ENCODE measurements around the gene SPACDR. TPM values are rescaled to one million over a fixed set of nuclear protein-coding genes. Genes with fewer than 3 reads are reported as not detected.

SPACDR gene
- total RNA-seq, 3 donors from 2014 or later (not counting 1 experiment from before 2014, with no cell fraction given) = 2.3 to 4.1 (median 3.9) TPM

DNA sequence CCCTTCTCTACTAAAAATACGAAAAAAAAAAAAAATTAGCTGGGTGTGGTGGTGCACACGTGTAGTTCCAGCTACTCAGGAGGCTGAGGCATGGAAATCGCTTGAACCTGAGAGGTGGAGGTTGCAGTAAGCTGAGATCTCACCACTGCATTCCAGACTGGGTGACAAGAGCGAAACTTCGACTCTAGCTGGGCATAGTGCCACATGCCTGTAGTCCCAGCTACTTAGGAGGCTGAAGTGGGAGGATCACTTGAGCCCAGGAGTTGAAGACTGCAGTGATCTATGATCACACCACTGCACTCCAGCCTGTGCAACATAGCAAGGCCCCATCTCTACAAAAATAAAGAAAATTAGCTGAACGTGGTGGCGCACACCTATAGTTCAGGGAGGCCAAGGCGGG is 1.2 kb upstream of the SPACDR start:
- no peaks in the 10 kb centered on the region for H3K27me3 ChIP-seq (ENCODE audit: control insufficient read depth, insufficient read depth, low read length)
- H3K4me1 ChIP-seq (ENCODE audit: control insufficient read depth, insufficient read depth, low read length) = peaks cover 8% of the 10 kb centered on the region
- DNase-seq (no peak), ATAC-seq (no peak)
- intact Hi-C loops (cut with micrococcal nuclease) = no loop called here
- no peak overlapping the region for H3K4me3 Mint-ChIP-seq
- peaks cover 45% of the 10 kb centered on the region for H3K36me3 ChIP-seq (ENCODE audit: control insufficient read depth, insufficient read depth, low read length)
- TF ChIP-seq CTCF (IDR thresholded peaks at IDR 0.05) = no peak
- H3K27ac ChIP-seq (ENCODE audit: low read length) = no peak overlapping the region
- peaks cover 0 to 13% of the 10 kb centered on the region in 2 donors for H3K4me1 Mint-ChIP-seq
- H3K27me3 Mint-ChIP-seq (ENCODE audit: low read depth in 2 of 2) = no peaks in the 10 kb centered on the region
- 91% methylated on average over 8 of the region's 8 CpGs for whole genome bisulfite sequencing (ENCODE audit: insufficient coverage)
- no peak overlapping the region for H3K4me3 ChIP-seq (ENCODE audit: low read length)
- H3K27ac Mint-ChIP-seq = no peak overlapping the region
- no peaks in the 10 kb centered on the region for H3K36me3 Mint-ChIP-seq
- no peaks in the 10 kb centered on the region for H3K9me3 Mint-ChIP-seq
- H3K9me3 ChIP-seq (ENCODE audit: control insufficient read depth, insufficient read depth, low read length) = no peaks in the 10 kb centered on the region

DNA sequence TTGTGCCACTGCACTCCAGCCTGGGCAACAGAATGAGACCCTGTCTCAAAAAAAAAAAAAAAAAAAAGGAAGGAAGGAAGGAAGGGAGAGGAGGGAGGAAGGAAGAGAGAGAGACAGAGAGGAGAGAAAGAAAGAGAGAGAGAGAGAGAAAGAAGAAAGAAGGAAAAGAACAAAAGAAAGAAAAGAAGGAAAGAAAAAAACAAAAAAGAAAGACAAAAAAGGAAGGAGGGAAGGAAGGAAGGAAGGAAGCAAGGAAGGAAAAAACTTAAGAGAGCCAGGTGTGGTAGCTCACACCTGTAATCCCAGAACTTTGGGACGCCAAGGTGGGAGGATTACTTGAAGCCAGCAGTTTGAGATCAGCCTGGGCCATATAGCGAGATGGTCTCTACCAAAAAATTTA is 731 bp upstream of the SPACDR start:
- intact Hi-C loops (cut with micrococcal nuclease) = no loop called here
- Mint-ChIP-seq H3K4me1 (peaks cover 0 to 13% of the 10 kb centered on the region in 2 donors), H3K9me3 (no peaks in the 10 kb centered on the region), H3K4me3 (no peak overlapping the region), H3K27ac (no peak overlapping the region), H3K27me3 (ENCODE audit: low read depth in 2 of 2) (no peaks in the 10 kb centered on the region), H3K36me3 (no peaks in the 10 kb centered on the region)
- Histone ChIP-seq H3K9me3 (ENCODE audit: control insufficient read depth, insufficient read depth, low read length) (no peaks in the 10 kb centered on the region), H3K27me3 (ENCODE audit: control insufficient read depth, insufficient read depth, low read length) (no peaks in the 10 kb centered on the region), H3K27ac (ENCODE audit: low read length) (no peak overlapping the region), H3K36me3 (ENCODE audit: control insufficient read depth, insufficient read depth, low read length) (peaks cover 45% of the 10 kb centered on the region), H3K4me1 (ENCODE audit: control insufficient read depth, insufficient read depth, low read length) (peaks cover 8% of the 10 kb centered on the region), H3K4me3 (ENCODE audit: low read length) (no peak overlapping the region)
- 93% methylated on average over 2 of the region's 2 CpGs for WGBS (ENCODE audit: insufficient coverage)
- no peak for TF ChIP-seq CTCF (IDR thresholded peaks at IDR 0.05)
- no peak for DNase-seq
- no peak for ATAC-seq

DNA sequence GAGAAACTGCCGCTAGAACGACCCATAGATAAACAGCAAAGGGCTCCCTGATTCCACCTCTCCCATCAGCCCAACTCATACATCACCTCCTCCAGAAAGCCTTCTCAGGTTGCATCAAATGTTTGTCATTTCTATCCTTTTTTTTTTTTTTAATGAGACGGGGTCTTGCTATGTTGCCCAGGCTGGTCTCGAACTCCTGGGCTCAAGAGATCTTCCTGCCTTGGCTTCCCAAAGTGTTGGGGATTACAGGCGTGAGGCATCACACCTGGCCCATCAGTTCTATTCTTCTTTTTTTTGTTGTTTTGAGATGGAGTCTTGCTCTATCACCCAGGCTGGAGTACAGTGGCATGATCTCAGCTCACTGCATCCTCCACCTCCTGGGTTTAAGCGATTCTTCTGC is 7.0 kb downstream of the SPACDR start:
- intact Hi-C loops (cut with micrococcal nuclease) = no loop called here
- Mint-ChIP-seq H3K27ac (no peak overlapping the region), H3K4me1 (no peaks in the 10 kb centered on the region), H3K27me3 (ENCODE audit: low read depth in 2 of 2) (no peaks in the 10 kb centered on the region), H3K9me3 (no peaks in the 10 kb centered on the region), H3K36me3 (no peaks in the 10 kb centered on the region), H3K4me3 (no peak overlapping the region)
- WGBS (ENCODE audit: insufficient coverage) = 96% methylated on average over 6 of the region's 6 CpGs
- Histone ChIP-seq H3K4me1 (ENCODE audit: control insufficient read depth, insufficient read depth, low read length) (no peaks in the 10 kb centered on the region), H3K9me3 (ENCODE audit: control insufficient read depth, insufficient read depth, low read length) (no peaks in the 10 kb centered on the region), H3K27ac (ENCODE audit: low read length) (no peak overlapping the region), H3K36me3 (ENCODE audit: control insufficient read depth, insufficient read depth, low read length) (peaks cover 6% of the 10 kb centered on the region), H3K27me3 (ENCODE audit: control insufficient read depth, insufficient read depth, low read length) (no peaks in the 10 kb centered on the region), H3K4me3 (ENCODE audit: low read length) (no peak overlapping the region)
- ATAC-seq = no peak
- DNase-seq = no peak
- no peak for TF ChIP-seq CTCF (IDR thresholded peaks at IDR 0.05)

DNA sequence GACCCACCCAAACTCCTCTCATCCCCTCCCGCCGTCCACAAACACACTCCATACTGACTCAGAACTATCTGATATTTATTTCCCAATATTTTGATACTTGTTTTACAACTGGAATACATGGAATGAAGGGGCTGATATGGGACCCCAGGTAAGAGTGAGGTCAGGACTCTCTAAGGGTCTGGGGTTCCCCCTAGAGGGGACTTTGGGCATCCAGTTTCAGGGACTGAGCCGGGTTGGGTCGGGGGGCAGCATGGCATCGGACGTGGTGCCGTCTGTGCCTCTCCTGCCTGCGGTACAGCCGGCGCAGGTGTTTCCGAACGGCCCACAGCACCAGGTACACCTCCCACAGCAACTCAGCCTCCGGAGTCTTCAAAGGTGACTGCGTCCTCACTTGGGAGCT is 7.5 kb downstream of the SPACDR start:
- Mint-ChIP-seq H3K27ac (no peak overlapping the region), H3K27me3 (ENCODE audit: low read depth in 2 of 2) (no peaks in the 10 kb centered on the region), H3K4me3 (no peak overlapping the region), H3K9me3 (no peaks in the 10 kb centered on the region), H3K36me3 (no peaks in the 10 kb centered on the region), H3K4me1 (no peaks in the 10 kb centered on the region)
- ATAC-seq = no peak
- H3K4me1 ChIP-seq (ENCODE audit: control insufficient read depth, insufficient read depth, low read length) = no peaks in the 10 kb centered on the region
- intact Hi-C loops (cut with micrococcal nuclease) = no loop called here
- no peak overlapping the region for H3K4me3 ChIP-seq (ENCODE audit: low read length)
- 95% methylated on average over 14 of the region's 14 CpGs for WGBS (ENCODE audit: insufficient coverage)
- TF ChIP-seq CTCF (IDR thresholded peaks at IDR 0.05) = no peak
- H3K36me3 ChIP-seq (ENCODE audit: control insufficient read depth, insufficient read depth, low read length) = peaks cover 6% of the 10 kb centered on the region
- no peak overlapping the region for H3K27ac ChIP-seq (ENCODE audit: low read length)
- no peak for DNase-seq
- no peaks in the 10 kb centered on the region for H3K27me3 ChIP-seq (ENCODE audit: control insufficient read depth, insufficient read depth, low read length)
- no peaks in the 10 kb centered on the region for H3K9me3 ChIP-seq (ENCODE audit: control insufficient read depth, insufficient read depth, low read length)
